ENCODE data around the gene RBP4.

The RBP4 gene

GRCh38 chr10:93595378-93596161, 5.5 kb downstream of the RBP4 start:
- no peak for DNase-seq

- DNase-seq: no peak
Observed at GRCh38 chr10:93594518-93594917, 6.5 kb downstream of the RBP4 start.

GRCh38 chr10:93593749-93594148, 7.3 kb downstream of the RBP4 start:
- no peak for DNase-seq

- no peak for DNase-seq
Observed at GRCh38 chr10:93593254-93593653, 7.8 kb downstream of the RBP4 start.

- no peak for DNase-seq
Observed at GRCh38 chr10:93591065-93591808, 9.8 kb downstream of the RBP4 start.

- no peak for DNase-seq
Observed at GRCh38 chr10:93590638-93591037, 10.4 kb downstream of the RBP4 start.

GRCh38 chr10:93589648-93590562, 11.1 kb downstream of the RBP4 start:
- DNase-seq: no peak

- DNase-seq: no peak
Observed at GRCh38 chr10:93584445-93584844, 16.6 kb downstream of the RBP4 start.

- DNase-seq: no peak
Observed at GRCh38 chr10:93580828-93581227, 20.2 kb downstream of the RBP4 start.

- DNase-seq: no peak
Observed at GRCh38 chr10:93579985-93580711, 20.9 kb downstream of the RBP4 start.

GRCh38 chr10:93579089-93579488, 21.9 kb downstream of the RBP4 start:
- no peak for DNase-seq

GRCh38 chr10:93577565-93577964, 23.5 kb downstream of the RBP4 start:
- DNase-seq: no peak

- no peak for DNase-seq
Observed at GRCh38 chr10:93576888-93577287, 24.1 kb downstream of the RBP4 start.

- no peak for DNase-seq
Observed at GRCh38 chr10:93573924-93574323, 27.1 kb downstream of the RBP4 start.

GRCh38 chr10:93573051-93573909, 27.8 kb downstream of the RBP4 start:
- DNase-seq: peak; percentile 30 to 31

GRCh38 chr10:93572606-93573005, 28.4 kb downstream of the RBP4 start:
- DNase-seq: no peak

- DNase-seq: no peak
Observed at GRCh38 chr10:93570383-93570782, 30.7 kb downstream of the RBP4 start.

- DNase-seq: no peak
Observed at GRCh38 chr10:93568105-93568390, 33.0 kb downstream of the RBP4 start.

- no peak for DNase-seq
Observed at GRCh38 chr10:93567277-93568104, 33.5 kb downstream of the RBP4 start.

GRCh38 chr10:93566435-93567276, 34.4 kb downstream of the RBP4 start, which contains the start of gene FFAR4:
Gene FFAR4 (plus strand): TSS chr10:93566665. CDS start chr10:93566721, 56 bp downstream.
- peak in 1 of 2 donors; percentile 26 for DNase-seq

Measured in hippocampal formation (tissue), 2 donors.